GM19193 (cell line): ENCODE results near the gene TST.

Experiments used
- POLR2A ChIP-seq: IDR thresholded peaks from 4 replicates; pipeline ENCODE4 v1.6.1; 2011; ENCODE audit not compliant: insufficient read depth, insufficient read length; ENCODE audit errors: extremely low read depth

The TST gene

DNA sequence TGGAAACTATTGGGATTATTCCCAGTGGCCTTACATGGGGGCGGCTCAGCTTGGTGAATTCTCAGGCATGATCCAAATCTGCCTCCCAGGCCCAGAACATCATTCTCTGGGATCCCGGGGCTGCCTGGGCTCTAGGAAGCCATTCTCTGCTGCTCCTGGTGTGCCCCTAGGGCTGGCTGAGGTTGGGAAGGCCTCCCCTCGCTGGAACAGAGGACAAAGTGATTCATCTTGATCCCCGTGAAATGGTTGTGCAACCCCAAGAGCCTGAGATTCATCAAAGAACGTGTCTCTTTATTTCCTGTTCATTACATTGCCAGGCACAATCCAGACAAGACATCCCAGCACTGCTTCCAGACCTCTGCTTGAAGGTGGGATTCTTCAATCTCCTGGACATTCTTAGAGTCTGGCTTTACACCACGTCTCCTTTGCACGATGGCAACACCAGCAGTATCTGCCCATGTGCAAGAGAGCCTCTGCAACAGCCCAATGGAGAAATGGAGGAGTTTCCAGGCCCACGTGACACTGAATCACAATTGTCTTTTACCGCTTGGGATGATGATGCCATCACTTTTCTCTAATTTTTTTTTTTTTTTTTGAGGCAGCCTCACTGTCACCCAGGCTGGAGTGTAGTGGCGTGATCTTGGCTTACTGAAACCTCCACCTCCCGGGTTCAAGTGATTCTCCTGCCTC, 52.3 kb downstream of the TST start:
- no peak for TF ChIP-seq POLR2A

DNA sequence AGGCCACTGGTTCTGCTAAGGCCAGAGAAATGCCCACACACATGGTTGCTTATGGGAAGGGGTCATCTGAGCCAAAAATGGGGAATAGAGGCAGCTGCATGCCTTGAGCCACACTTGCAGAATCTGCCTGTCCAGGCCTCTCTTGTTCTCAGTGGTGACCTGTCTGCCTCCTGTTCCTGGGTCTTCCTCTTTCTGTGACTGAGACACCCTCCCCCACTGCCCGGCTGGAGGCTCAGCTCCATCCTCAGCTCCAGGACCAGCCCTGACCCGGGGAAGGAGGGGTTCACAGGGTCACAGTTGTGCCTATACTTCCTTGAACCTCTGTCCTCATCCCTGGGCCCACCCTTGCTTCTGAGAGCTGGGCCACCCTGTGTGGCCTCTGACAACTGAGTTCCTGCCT, 53.6 kb downstream of the TST start:
- no peak for TF ChIP-seq POLR2A

DNA sequence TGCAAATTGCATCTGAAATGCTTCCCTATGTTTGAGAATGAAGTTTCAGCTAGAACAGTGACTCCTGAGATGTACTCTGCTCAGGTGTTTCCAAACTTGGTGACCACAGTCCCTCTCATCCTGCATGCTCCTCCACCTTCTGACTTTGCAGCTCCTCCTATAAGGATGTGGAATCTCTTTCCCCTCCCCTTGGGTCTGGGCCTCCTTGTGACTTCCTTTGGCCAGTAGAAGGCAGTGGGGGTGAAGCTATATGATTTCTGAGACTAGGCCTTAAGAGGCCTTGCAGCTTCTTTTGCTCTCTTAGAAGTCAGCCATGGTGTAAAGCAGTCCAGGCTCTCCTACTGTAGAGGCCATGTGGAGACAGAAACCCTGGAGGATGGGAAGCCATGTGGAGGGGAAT, 55.1 kb downstream of the TST start:
- TF ChIP-seq POLR2A: no peak

DNA sequence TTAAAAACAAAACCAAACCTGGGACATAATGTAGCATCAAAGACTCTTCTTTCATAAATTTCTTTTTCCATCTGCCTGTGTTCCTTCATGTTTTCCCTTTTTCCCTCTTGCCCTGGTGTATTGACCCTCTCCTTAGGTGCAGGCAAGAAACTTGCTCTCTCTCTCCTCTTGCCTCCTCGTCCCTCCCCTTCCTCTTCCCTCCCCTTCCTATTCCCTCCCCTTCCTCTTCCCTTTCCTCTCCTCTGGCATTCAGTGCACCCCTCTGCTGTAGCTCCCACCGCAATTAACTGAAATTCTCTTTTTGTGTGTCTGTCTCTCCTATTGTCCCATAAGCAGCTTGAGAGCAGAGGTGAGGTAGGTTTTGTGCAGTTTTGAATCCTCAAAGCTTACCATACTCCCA, 55.9 kb downstream of the TST start:
- no peak for TF ChIP-seq POLR2A

DNA sequence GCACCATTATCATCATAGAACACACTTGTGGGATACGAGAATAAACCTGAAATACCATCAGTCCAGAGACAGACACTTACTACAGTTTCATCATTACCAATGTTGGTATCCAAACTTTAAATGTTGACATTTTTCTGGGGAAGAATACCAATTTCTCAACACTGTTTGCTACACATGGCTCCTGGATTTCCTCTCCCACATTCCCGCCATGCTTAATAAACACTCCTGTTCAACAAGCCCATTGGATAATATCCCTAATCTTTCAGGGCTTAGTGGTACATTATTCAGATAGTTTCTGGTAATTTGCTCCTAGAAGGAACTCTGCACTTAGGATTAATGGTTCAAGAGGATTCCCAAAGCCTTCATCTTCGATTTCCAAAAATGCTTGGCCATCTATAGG, 57.6 kb downstream of the TST start:
- no peak for TF ChIP-seq POLR2A
